H1 (cell line): ENCODE results near the gene EGF. TPM values are rescaled to one million over a fixed set of nuclear protein-coding genes. Genes with fewer than 3 reads are reported as not detected.

ENCODE experiments used
- CTCF ChIA-PET: fragments of 300-600 bp; sonication (Branson Sonifier 250); formaldehyde crosslinking; loops from one replicate; lab custom pipeline; 2021; ENCODE audit not compliant: partially characterized antibody; lab: Charles Lee
- POLR2A ChIA-PET: fragments of 300-600 bp; sonication (Branson Sonifier 250); formaldehyde crosslinking; loops from one replicate; lab custom pipeline; 2021; ENCODE audit warnings: inconsistent platforms; ENCODE audit not compliant: partially characterized antibody; lab: Charles Lee
- DNase-seq, 2 experiments: peaks; one replicate each; pipeline versions ENCODE4 v3.0.0 to v3.0.0-alpha.2; 2010 to 2022; ENCODE audit warnings: low spot score in 2 of 2, low read depth in 1 of 2, mixed read lengths in 1 of 2
- FAIRE-seq: peaks from 2 replicates; lab custom pipeline; 2011; peaks lifted over from hg19 to GRCh38; lab: Jason Lieb, UNC
- H2AFZ ChIP-seq: 2 replicates; pipeline ENCODE4 v1.8.1; 2012; ENCODE audit warnings: low read length, inconsistent platforms
- H2AK5ac ChIP-seq: 2 replicates; pipeline ENCODE4 v1.6.1; 2013; ENCODE audit warnings: low read depth, low read length
- H2BK120ac ChIP-seq: replicated peaks from 2 replicates; pipeline ENCODE3; 2013; ENCODE audit warnings: low read depth, low read length, inconsistent platforms
- H2BK12ac ChIP-seq: 2 replicates; pipeline ENCODE4 v1.6.1; 2013; ENCODE audit warnings: low read depth, low read length
- H2BK15ac ChIP-seq: 2 replicates; pipeline ENCODE4 v1.6.1; 2013; ENCODE audit warnings: low read length
- H2BK20ac ChIP-seq: 2 replicates; pipeline ENCODE4 v1.6.1; 2013; ENCODE audit warnings: low read length
- H2BK5ac ChIP-seq: 2 replicates; pipeline ENCODE4 v1.6.1; 2013; ENCODE audit warnings: low read depth, low read length
- H3K14ac ChIP-seq: 2 replicates; pipeline ENCODE4 v1.6.1; 2013; ENCODE audit warnings: inconsistent platforms; ENCODE audit not compliant: insufficient read length
- H3K18ac ChIP-seq: 2 replicates; pipeline ENCODE4 v1.6.1; 2013; ENCODE audit warnings: low read length; ENCODE audit errors: extremely low read depth
- H3K23ac ChIP-seq: 2 replicates; pipeline ENCODE4 v1.6.1; 2013; ENCODE audit warnings: inconsistent platforms; ENCODE audit not compliant: insufficient read length
- H3K23me2 ChIP-seq: 2 replicates; pipeline ENCODE4 v1.6.1; 2013; ENCODE audit warnings: low read depth, low read length
- H3K27ac ChIP-seq: 2 replicates; pipeline ENCODE4 v1.6.1; 2011; ENCODE audit warnings: low read depth, low read length, inconsistent platforms
- H3K27me3 ChIP-seq, 4 experiments: replicated peaks in 1 of 4; 1 replicate in 1 of 4; 2 replicates in 3 of 4; pipeline versions ENCODE4 v1.6.1 to v1.8.1; 2011 to 2013; ENCODE audit warnings: low read length in 3 of 4, mild to moderate bottlenecking in 3 of 4, inconsistent platforms in 2 of 4, mixed read lengths in 2 of 4, moderate library complexity in 1 of 4; ENCODE audit not compliant: control insufficient read depth in 3 of 4, insufficient read depth in 3 of 4; ENCODE audit errors: extremely low read depth in 1 of 4
- H3K36me3 ChIP-seq, 4 experiments: 2 replicates each; pipeline versions ENCODE4 v1.6.1 to v1.8.1; 2011 to 2013; ENCODE audit warnings: mild to moderate bottlenecking in 4 of 4, low read length in 3 of 4, moderate library complexity in 2 of 4, control low read depth in 1 of 4, inconsistent platforms in 1 of 4; ENCODE audit not compliant: insufficient read depth in 4 of 4, control insufficient read depth in 2 of 4
- H3K4ac ChIP-seq: replicated peaks from 2 replicates; pipeline ENCODE3; 2013; ENCODE audit warnings: low read length, low read depth, mixed read lengths, inconsistent platforms; ENCODE audit not compliant: insufficient read length
- H3K4me1 ChIP-seq, 4 experiments: replicated peaks in 1 of 4; 1 replicate in 1 of 4; 2 replicates in 3 of 4; pipeline versions ENCODE4 v1.6.1 to v1.8.1; 2011 to 2013; ENCODE audit warnings: low read length in 3 of 4, inconsistent platforms in 2 of 4, mixed read lengths in 1 of 4; ENCODE audit not compliant: insufficient read depth in 4 of 4, control insufficient read depth in 3 of 4
- H3K4me2 ChIP-seq, 2 experiments: 2 replicates each; pipeline versions ENCODE4 v1.6.1 to v1.8.1; 2011 to 2013; ENCODE audit warnings: low read depth in 2 of 2, low read length in 2 of 2, control low read depth in 1 of 2, inconsistent platforms in 1 of 2, mild to moderate bottlenecking in 1 of 2; ENCODE audit not compliant: insufficient read depth in 1 of 2
- H3K4me3 ChIP-seq, 4 experiments: fragments of 200-600, 300-600 bp in 1 of 4; sonication (generic), shearing (Covaris generic), sonication (Bioruptor Twin) in 1 of 4; 2 replicates each; pipeline versions ENCODE4 v1.5.1 to v1.8.1; 2011 to 2016; ENCODE audit warnings: low read length in 4 of 4, low read depth in 3 of 4, control low read depth in 2 of 4, inconsistent platforms in 2 of 4, mild to moderate bottlenecking in 2 of 4, mixed read lengths in 1 of 4, moderate library complexity in 1 of 4; ENCODE audit not compliant: insufficient read depth in 2 of 4; ENCODE audit errors: extremely low read depth in 1 of 4
- H3K56ac ChIP-seq: replicated peaks from 2 replicates; pipeline ENCODE3; 2013; ENCODE audit warnings: low read depth, mild to moderate bottlenecking, mixed read lengths, low read length, inconsistent platforms; ENCODE audit not compliant: insufficient read length
- H3K79me1 ChIP-seq: 2 replicates; pipeline ENCODE4 v1.6.1; 2013; ENCODE audit warnings: low read depth, low read length, control low read depth
- H3K79me2 ChIP-seq, 2 experiments: 2 replicates each; pipeline versions ENCODE4 v1.6.1 to v1.8.1; 2012 to 2013; ENCODE audit warnings: low read length in 2 of 2, mild to moderate bottlenecking in 2 of 2, inconsistent platforms in 1 of 2; ENCODE audit not compliant: insufficient read depth in 2 of 2, control insufficient read depth in 1 of 2
- H3K9ac ChIP-seq, 4 experiments: replicated peaks in 1 of 4; 1 replicate in 1 of 4; 2 replicates in 3 of 4; pipeline versions ENCODE4 v1.6.1 to v1.8.1; 2011 to 2013; ENCODE audit warnings: low read depth in 3 of 4, low read length in 3 of 4, control low read depth in 2 of 4, mild to moderate bottlenecking in 2 of 4, moderate library complexity in 2 of 4, inconsistent platforms in 1 of 4; ENCODE audit errors: extremely low read depth in 1 of 4
- H3K9me3 ChIP-seq, 2 experiments: 2 replicates each; pipeline versions ENCODE4 v1.6.1 to v1.8.1; 2012 to 2013; ENCODE audit warnings: mild to moderate bottlenecking in 2 of 2, moderate library complexity in 2 of 2, control low read depth in 1 of 2, inconsistent platforms in 1 of 2, low read depth in 1 of 2, low read length in 1 of 2, mixed read lengths in 1 of 2; ENCODE audit not compliant: insufficient read depth in 2 of 2
- H4K20me1 ChIP-seq, 2 experiments: replicated peaks in 1 of 2; 2 replicates each; pipeline versions ENCODE3 to v1.8.1; 2011 to 2013; ENCODE audit warnings: inconsistent platforms in 2 of 2, low read length in 2 of 2, mild to moderate bottlenecking in 1 of 2; ENCODE audit not compliant: insufficient read depth in 2 of 2, control insufficient read depth in 1 of 2
- H4K5ac ChIP-seq: 2 replicates; pipeline ENCODE4 v1.6.1; 2013; ENCODE audit warnings: low read length, low read depth, mixed read lengths, inconsistent platforms; ENCODE audit not compliant: insufficient read length
- H4K8ac ChIP-seq: 2 replicates; pipeline ENCODE4 v1.8.0; 2013; ENCODE audit warnings: mild to moderate bottlenecking, moderate library complexity, low read length, inconsistent platforms; ENCODE audit not compliant: insufficient read depth; ENCODE audit errors: extremely low read depth
- H4K91ac ChIP-seq: replicated peaks from 2 replicates; pipeline ENCODE3; 2013; ENCODE audit warnings: low read length, mixed read lengths, inconsistent platforms; ENCODE audit not compliant: insufficient read length
- CEBPB ChIP-seq: IDR thresholded peaks from 2 replicates; pipeline ENCODE4 v1.6.1; 2012; ENCODE audit warnings: low read depth, low read length
- CHD2 ChIP-seq: IDR thresholded peaks from 2 replicates; pipeline ENCODE4 v1.6.1; 2012; ENCODE audit warnings: low read length, improper control_type of control experiment
- CREB1 ChIP-seq: IDR thresholded peaks from 2 replicates; pipeline ENCODE4 v1.6.1; 2012; ENCODE audit warnings: inconsistent platforms
- CTCF ChIP-seq, 3 experiments: IDR thresholded peaks; 1 replicate in 2 of 3; 2 replicates in 1 of 3; pipeline versions ENCODE4 v1.5.1 to v1.6.1; 2011; ENCODE audit warnings: low read length in 3 of 3, mild to moderate bottlenecking in 3 of 3, inconsistent platforms in 2 of 3, low read depth in 1 of 3, moderate library complexity in 1 of 3; ENCODE audit not compliant: insufficient read depth in 1 of 3; ENCODE audit errors: control extremely low read depth in 1 of 3
- KDM1A ChIP-seq: fragments of 200-600, 300-600 bp; sonication (generic); IDR thresholded peaks from 2 replicates; pipeline ENCODE4 v1.7.1; 2016; ENCODE audit warnings: mild to moderate bottlenecking, low read length, borderline replicate concordance
- MAX ChIP-seq: IDR thresholded peaks from 2 replicates; pipeline ENCODE4 v1.6.1; 2012; ENCODE audit warnings: inconsistent platforms
- POLR2A ChIP-seq, 2 experiments: IDR thresholded peaks; 1 replicate in 1 of 2; 2 replicates in 1 of 2; pipeline ENCODE4 v1.6.1; 2011; ENCODE audit warnings: low read depth in 2 of 2, low read length in 2 of 2, mild to moderate bottlenecking in 2 of 2; ENCODE audit errors: control extremely low read depth in 1 of 2
- SUZ12 ChIP-seq: fragments of 200-600 bp; sonication (generic); IDR thresholded peaks from 2 replicates; pipeline ENCODE4 v1.6.1; 2012; ENCODE audit warnings: mild to moderate bottlenecking, inconsistent platforms, low read length, moderate library complexity, mixed read lengths
- ZNF274 ChIP-seq: IDR thresholded peaks from 2 replicates; pipeline ENCODE4 v1.7.0; 2012; ENCODE audit warnings: low read length, borderline replicate concordance; ENCODE audit errors: extremely low read depth
- WGBS, 2 experiments: shearing (Covaris generic) in 1 of 2; methylation state at CpG; one replicate each; pipeline versions ENCODE4 v1.1.6 to v1.1.7; 2013 to 2015; ENCODE audit warnings: low lambda C conversion rate in 2 of 2, mixed read lengths in 2 of 2, inconsistent platforms in 1 of 2, low coverage in 1 of 2, missing lambda C conversion rate in 1 of 2; ENCODE audit not compliant: insufficient replicate concordance in 2 of 2, insufficient coverage in 1 of 2, insufficient read length in 1 of 2; ENCODE audit errors: extremely low coverage in 1 of 2, missing lambda C conversion rate in 1 of 2; 5-methylcytosine and 5-hydroxymethylcytosine counted together
- polyA plus RNA-seq, 7 experiments: library from polyadenylated mRNA; depleted of rRNA in 3 of 7; stranded (reverse) in 5 of 7; unstranded in 2 of 7; fragments of >200 nt in 5 of 7; fragments of 200-250 nt in 2 of 7; gene quantifications; 1 replicate in 5 of 7; 2 replicates in 1 of 7; 4 replicates in 1 of 7; pipeline versions ENCODE4 v1.2.1 to v1.2.3, GENCODE V29; 2011 to 2013; ENCODE audit warnings: missing spikeins in 2 of 7, mixed read lengths in 2 of 7
- total RNA-seq: library from RNA; stranded (reverse); fragmentation: NEBNext Ultra II Directional; extraction: Animal tissue kit (Norgen Biotek cat#: 25700); gene quantifications from 2 replicates; pipeline ENCODE4 v1.2.1, GENCODE V29; 2021

Gene EGF
- total and polyA plus RNA-seq, 2 of the 8 experiments (the other 6 are each of a cell fraction or from before 2014, with no cell fraction given) = 1.5 to 2.6 TPM

- Histone ChIP-seq H3K27ac (no peak overlapping the region), H3K36me3 (peaks cover 0 to 14% (median 9%) of the 10 kb centered on the region in 4 experiments; a peak in 7 of 8 replicates), H3K9ac (no peak overlapping the region), H2BK20ac (no peak overlapping the region), H3K23me2 (no peaks in the 10 kb centered on the region), H3K27me3 (no peaks in the 10 kb centered on the region), H2BK15ac (no peak overlapping the region), H3K18ac (no peak overlapping the region), H4K20me1 (peaks cover 0 to 1% of the 10 kb centered on the region in 2 experiments), H4K8ac (no peak overlapping the region), H3K4me1 (no peaks in the 10 kb centered on the region), H4K91ac (no peak overlapping the region), H3K56ac (no peak overlapping the region), H3K14ac (no peak overlapping the region), H2BK12ac (no peak overlapping the region), H3K79me2 (no peaks in the 10 kb centered on the region), H3K79me1 (no peaks in the 10 kb centered on the region), H2AFZ (no peak overlapping the region), H4K5ac (no peak overlapping the region), H3K23ac (no peak overlapping the region), H3K4me2 (no peak overlapping the region), H2BK5ac (no peak overlapping the region), H3K4ac (no peak overlapping the region), H2BK120ac (no peak overlapping the region), H3K4me3 (no peak overlapping the region), H3K9me3 (no peaks in the 10 kb centered on the region), H2AK5ac (no peak overlapping the region)
- peak in 1 of 2 experiments; percentile 63 for DNase-seq
- ChIA-PET POLR2A (interaction anchor here (0.7 to 1.2 kb wide), 2 partner anchors 19 to 147 kb away, joined by 3 read pairs; no protein-coding TSS in a partner anchor), CTCF (interaction anchor here (0.6 to 5.6 kb wide), 65 partner anchors 8 to 1639 kb away, joined by 3 to 51 read pairs (median 4); no protein-coding TSS in a partner anchor)
- 86% methylated on average over 9 of the region's 9 CpGs; no CpG with 5 or more reads in 1 of the 2 experiments for WGBS, 2 experiments
- FAIRE-seq = peak; percentile 48
- no peak for TF ChIP-seq POLR2A (IDR thresholded peaks at IDR 0.05; ENCODE audit: control extremely low read depth in 1 of 2, low read depth in 2 of 2, low read length in 2 of 2)
- TF ChIP-seq SUZ12 = no peak
- TF ChIP-seq CHD2 = no peak
- no peak for TF ChIP-seq MAX
- no peak for TF ChIP-seq CEBPB
- TF ChIP-seq CTCF (IDR thresholded peaks at IDR 0.05; ENCODE audit: control extremely low read depth in 1 of 3, insufficient read depth in 1 of 3, low read depth in 1 of 3, low read length in 3 of 3) = peak in 2 of 3 experiments; percentile 58 to 78; a peak in 3 of 4 replicates
- no peak for TF ChIP-seq KDM1A
- TF ChIP-seq CREB1 = no peak
- TF ChIP-seq ZNF274 = no peak
These were observed 137.6 kb downstream of the EGF start for GRCh38 chr4:110049951-110050925.
